Measurements from ENCODE around the gene NIPAL4.
A peak's percentile ranks its signal among the peaks of the same experiment; 100 is the strongest.

Gene NIPAL4

GRCh38 chr5:157460921-157461792, 1.1 kb downstream of the NIPAL4 start:
- in situ Hi-C loops (cut with MboI; ENCODE audit: low pct_unique_long_range_greater_than_20kb, low sequenced_read_pairs, unreplicated experiment) = no loop called here
- DNase-seq (ENCODE audit: low spot score) = no peak
- TF ChIP-seq, protein P1, sequence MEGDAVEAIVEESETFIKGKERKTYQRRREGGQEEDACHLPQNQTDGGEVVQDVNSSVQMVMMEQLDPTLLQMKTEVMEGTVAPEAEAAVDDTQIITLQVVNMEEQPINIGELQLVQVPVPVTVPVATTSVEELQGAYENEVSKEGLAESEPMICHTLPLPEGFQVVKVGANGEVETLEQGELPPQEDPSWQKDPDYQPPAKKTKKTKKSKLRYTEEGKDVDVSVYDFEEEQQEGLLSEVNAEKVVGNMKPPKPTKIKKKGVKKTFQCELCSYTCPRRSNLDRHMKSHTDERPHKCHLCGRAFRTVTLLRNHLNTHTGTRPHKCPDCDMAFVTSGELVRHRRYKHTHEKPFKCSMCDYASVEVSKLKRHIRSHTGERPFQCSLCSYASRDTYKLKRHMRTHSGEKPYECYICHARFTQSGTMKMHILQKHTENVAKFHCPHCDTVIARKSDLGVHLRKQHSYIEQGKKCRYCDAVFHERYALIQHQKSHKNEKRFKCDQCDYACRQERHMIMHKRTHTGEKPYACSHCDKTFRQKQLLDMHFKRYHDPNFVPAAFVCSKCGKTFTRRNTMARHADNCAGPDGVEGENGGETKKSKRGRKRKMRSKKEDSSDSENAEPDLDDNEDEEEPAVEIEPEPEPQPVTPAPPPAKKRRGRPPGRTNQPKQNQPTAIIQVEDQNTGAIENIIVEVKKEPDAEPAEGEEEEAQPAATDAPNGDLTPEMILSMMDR (IDR thresholded peaks at IDR 0.05; ENCODE audit: extremely low read depth, insufficient read depth, missing control alignments) = no peak

GRCh38 chr5:157463081-157463480, 3.1 kb downstream of the NIPAL4 start:
- DNase-seq (ENCODE audit: low spot score) = no peak
- TF ChIP-seq, protein P1 (IDR thresholded peaks at IDR 0.05; ENCODE audit: extremely low read depth, insufficient read depth, missing control alignments) = no peak
- in situ Hi-C loops (cut with MboI; ENCODE audit: low pct_unique_long_range_greater_than_20kb, low sequenced_read_pairs, unreplicated experiment) = no loop called here

- no peak for DNase-seq (ENCODE audit: low spot score)
- in situ Hi-C loops (cut with MboI; ENCODE audit: low pct_unique_long_range_greater_than_20kb, low sequenced_read_pairs, unreplicated experiment) = no loop called here
- TF ChIP-seq, protein P1 (IDR thresholded peaks at IDR 0.05; ENCODE audit: extremely low read depth, insufficient read depth, missing control alignments) = no peak
Measured at GRCh38 chr5:157463621-157464518, 3.9 kb downstream of the NIPAL4 start.

GRCh38 chr5:157464519-157465171, 4.6 kb downstream of the NIPAL4 start:
- in situ Hi-C loops (cut with MboI; ENCODE audit: low pct_unique_long_range_greater_than_20kb, low sequenced_read_pairs, unreplicated experiment) = no loop called here
- DNase-seq (ENCODE audit: low spot score) = peak; percentile 60
- TF ChIP-seq, protein P1 (IDR thresholded peaks at IDR 0.05; ENCODE audit: extremely low read depth, insufficient read depth, missing control alignments) = no peak

- TF ChIP-seq, protein P1 (IDR thresholded peaks at IDR 0.05; ENCODE audit: extremely low read depth, insufficient read depth, missing control alignments) = no peak
- in situ Hi-C loops (cut with MboI; ENCODE audit: low pct_unique_long_range_greater_than_20kb, low sequenced_read_pairs, unreplicated experiment) = no loop called here
- DNase-seq (ENCODE audit: low spot score) = no peak
Measured at GRCh38 chr5:157468293-157468965, 8.4 kb downstream of the NIPAL4 start.

DNA sequence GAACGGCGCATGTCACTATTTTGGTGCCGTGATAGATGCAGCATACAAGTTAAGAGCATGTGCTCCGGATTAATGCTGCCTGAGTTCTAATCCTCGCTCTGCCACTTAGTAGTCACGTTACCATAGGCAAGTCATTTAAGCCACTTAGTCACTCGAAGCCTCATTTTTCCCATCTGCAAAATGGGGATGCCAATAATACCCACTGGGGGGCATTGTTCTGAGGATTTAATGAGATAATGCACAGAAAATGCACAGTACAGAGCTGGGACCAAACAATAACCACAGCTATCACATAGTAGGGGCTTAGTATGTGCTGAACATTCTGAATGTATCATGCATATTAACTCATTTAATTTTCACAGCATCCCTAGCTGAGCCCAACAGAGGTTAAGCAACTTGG, 9.1 kb downstream of the NIPAL4 start:
- TF ChIP-seq, protein P1 (IDR thresholded peaks at IDR 0.05; ENCODE audit: extremely low read depth, insufficient read depth, missing control alignments) = peak; percentile 36
- in situ Hi-C loops (cut with MboI; ENCODE audit: low pct_unique_long_range_greater_than_20kb, low sequenced_read_pairs, unreplicated experiment) = no loop called here
- DNase-seq (ENCODE audit: low spot score) = no peak
